Measurements from ENCODE around the gene NDUFA7.

DNA sequence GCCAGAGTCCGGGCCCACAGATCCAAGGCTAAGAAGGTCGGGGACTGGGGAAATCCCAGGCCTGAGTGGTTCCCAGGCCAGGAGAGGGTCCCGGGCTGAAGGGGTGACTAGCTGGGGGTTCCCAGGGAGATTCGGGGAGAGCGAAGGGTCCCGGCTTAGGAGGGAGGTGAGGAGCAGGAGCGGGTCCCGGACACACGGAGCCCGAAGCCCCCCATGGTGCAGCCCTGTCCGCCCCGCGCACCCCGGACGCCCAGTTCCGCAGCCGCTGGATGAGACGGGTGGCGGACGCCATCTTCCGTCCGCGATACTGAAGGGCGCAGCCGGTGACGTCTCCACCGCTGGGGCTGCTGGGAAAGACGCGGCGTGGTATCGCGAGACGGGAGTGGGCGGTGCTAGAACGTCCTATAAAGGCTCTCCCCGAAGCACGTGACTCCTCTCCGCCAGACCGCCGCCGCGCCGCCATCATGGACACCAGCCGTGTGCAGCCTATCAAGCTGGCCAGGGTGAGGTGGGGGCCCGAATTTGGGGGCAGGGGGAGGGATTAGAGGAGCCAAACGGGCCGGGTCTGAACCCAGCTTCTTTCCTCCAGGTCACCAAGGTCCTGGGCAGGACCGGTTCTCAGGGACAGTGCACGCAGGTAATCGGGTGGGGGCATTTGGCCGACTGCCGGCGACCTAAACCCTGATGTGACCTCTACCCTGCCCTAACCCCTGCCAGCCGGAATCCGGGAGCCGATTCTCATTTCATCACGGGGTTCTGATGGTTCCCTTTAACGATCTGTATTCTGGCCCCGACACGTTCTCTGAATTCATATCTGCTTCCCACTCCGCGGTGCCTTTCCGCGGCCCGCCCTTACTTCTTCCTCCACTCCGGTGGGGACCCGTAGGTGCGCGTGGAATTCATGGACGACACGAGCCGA, at the start of gene NDUFA7, which contains the start of gene RPS28:
- TF ChIP-seq CTCF (conservative IDR thresholded peaks at IDR 0.05; ENCODE audit: low read depth, low read length) (no peak; the same call in 1 of the 2 replicates), EZH2 (IDR thresholded peaks at IDR 0.05; ENCODE audit: borderline replicate concordance, low read depth, low read length, poor library complexity, severe bottlenecking) (no peak)
